Measurements from ENCODE around the gene PPP2R5C.
A peak's percentile ranks its signal among the peaks of the same experiment; 100 is the strongest.

Gene PPP2R5C

DNA sequence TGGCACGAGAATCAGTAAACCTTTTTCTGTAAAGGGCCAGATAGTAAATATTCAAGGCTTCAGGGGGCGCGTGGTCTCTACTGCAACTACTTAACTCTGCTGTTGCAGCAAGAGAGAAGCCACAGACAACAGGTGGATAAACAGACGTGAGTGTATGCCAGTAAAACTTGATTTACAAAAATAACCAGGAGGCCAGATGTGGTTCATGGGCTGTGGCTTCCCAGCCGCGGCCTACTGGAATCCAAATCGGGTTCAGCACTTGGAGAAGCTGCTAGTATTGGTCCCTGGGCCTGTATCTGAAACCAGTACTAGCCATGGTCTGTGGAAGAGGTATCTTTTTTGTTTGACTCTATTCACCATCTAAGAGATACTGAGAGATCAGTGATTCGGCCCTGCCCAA lies 13.3 kb downstream of the PPP2R5C start:
- in situ Hi-C loops (cut with HindIII; ENCODE audit: low sequenced_read_pairs): no loop called here
- no peak overlapping the region for H3K4me3 ChIP-seq (ENCODE audit: low read depth, low read length)
- TF ChIP-seq, protein P1, sequence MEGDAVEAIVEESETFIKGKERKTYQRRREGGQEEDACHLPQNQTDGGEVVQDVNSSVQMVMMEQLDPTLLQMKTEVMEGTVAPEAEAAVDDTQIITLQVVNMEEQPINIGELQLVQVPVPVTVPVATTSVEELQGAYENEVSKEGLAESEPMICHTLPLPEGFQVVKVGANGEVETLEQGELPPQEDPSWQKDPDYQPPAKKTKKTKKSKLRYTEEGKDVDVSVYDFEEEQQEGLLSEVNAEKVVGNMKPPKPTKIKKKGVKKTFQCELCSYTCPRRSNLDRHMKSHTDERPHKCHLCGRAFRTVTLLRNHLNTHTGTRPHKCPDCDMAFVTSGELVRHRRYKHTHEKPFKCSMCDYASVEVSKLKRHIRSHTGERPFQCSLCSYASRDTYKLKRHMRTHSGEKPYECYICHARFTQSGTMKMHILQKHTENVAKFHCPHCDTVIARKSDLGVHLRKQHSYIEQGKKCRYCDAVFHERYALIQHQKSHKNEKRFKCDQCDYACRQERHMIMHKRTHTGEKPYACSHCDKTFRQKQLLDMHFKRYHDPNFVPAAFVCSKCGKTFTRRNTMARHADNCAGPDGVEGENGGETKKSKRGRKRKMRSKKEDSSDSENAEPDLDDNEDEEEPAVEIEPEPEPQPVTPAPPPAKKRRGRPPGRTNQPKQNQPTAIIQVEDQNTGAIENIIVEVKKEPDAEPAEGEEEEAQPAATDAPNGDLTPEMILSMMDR (IDR thresholded peaks at IDR 0.05; ENCODE audit: low read depth, low read length): no peak
- no peak for DNase-seq (ENCODE audit: low read depth, low spot score)

GRCh38 chr14:101775826-101776225 lies 14.3 kb downstream of the PPP2R5C start:
- no peak for DNase-seq (ENCODE audit: low read depth, low spot score)
- H3K4me3 ChIP-seq (ENCODE audit: low read depth, low read length): no peak overlapping the region
- TF ChIP-seq, protein P1 (IDR thresholded peaks at IDR 0.05; ENCODE audit: low read depth, low read length): no peak
- in situ Hi-C loops (cut with HindIII; ENCODE audit: low sequenced_read_pairs): no loop called here

DNA sequence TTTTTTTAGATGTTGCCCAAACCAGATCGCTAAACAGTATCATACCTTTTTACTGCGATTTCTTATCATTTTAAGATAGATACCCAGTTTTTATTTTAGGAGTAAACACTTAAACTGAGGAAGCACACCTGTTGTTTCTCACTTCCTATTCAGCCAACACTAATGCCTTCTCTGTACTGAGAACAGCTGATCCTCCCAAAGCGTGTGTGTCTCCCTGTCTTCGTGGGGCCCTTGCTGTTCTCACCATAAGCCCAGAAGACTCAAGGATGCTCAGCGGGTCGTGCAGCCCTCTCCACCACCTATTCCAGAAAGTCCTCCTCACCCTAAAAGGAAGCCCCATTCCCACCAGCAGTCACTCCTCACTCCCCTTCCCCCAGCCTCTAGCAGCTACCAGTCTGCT lies 14.8 kb downstream of the PPP2R5C start:
- in situ Hi-C loops (cut with HindIII; ENCODE audit: low sequenced_read_pairs): no loop called here
- no peak for DNase-seq (ENCODE audit: low read depth, low spot score)
- H3K4me3 ChIP-seq (ENCODE audit: low read depth, low read length): no peak overlapping the region
- TF ChIP-seq, protein P1 (IDR thresholded peaks at IDR 0.05; ENCODE audit: low read depth, low read length): no peak

DNA sequence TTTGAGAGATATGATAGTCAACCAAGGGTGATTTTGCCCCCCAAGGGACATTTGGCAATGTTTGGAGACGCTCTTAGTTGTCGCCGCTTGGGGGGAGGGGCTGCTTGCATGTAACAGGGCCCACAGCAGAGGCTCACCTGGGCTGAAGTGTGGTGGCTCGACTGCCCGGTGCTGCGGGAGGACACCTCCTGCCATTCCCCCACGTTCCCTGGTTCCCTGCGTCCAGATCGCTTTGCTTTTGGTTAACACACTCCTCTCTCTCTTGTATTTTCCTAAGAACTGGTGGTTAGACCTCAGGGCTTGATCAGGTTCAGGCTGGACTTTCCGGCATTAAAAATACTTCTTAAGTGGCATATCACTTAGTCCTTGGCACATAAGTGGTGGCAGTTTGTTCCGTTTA lies 18.9 kb downstream of the PPP2R5C start:
- TF ChIP-seq, protein P1 (IDR thresholded peaks at IDR 0.05; ENCODE audit: low read depth, low read length): no peak
- DNase-seq (ENCODE audit: low read depth, low spot score): no peak
- in situ Hi-C loops (cut with HindIII; ENCODE audit: low sequenced_read_pairs): no loop called here
- no peak overlapping the region for H3K4me3 ChIP-seq (ENCODE audit: low read depth, low read length)

GRCh38 chr14:101780887-101781239 lies 19.4 kb downstream of the PPP2R5C start:
- TF ChIP-seq, protein P1 (IDR thresholded peaks at IDR 0.05; ENCODE audit: low read depth, low read length): no peak
- in situ Hi-C loops (cut with HindIII; ENCODE audit: low sequenced_read_pairs): no loop called here
- no peak overlapping the region for H3K4me3 ChIP-seq (ENCODE audit: low read depth, low read length)
- no peak for DNase-seq (ENCODE audit: low read depth, low spot score)

DNA sequence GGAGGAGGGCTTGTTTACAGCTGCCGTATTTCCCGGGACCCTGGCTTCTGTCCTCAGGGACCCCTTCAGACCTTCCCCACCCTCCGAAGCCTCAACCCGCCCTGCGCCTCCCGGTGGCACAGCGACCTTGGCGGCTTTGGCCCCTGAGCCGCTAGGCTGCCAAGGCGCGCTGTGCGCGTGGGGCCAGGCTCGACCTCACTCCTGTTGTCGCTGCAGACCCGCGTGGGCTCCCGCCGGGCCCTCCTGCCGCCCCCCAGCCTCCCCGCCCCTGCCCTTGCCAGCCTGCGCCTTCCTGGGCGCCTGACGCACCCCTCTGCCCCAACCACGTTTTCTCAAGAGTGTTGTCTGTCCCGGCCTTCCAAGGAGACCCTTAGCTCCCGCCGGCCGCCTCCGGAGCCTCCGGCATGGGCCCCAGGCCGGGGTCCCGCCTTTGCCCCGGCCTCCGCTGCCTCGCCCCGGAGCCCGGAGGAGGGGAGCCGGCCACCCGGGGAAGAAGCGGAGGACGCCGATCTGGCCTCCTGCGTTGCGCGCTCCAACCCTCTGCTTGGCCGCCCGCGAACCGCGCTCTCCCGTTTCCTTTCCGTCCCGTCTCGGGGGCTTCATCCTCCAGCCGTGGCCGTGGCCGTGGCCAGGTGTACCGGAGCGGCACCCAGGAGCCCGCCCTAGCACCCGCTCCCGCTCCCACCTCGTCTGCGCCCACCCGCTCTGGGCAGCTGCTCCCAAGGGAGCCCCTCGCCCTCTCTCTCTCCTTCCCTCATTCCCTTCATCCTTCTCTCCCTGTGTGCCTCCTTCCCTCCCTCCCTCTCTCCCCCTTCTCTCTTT lies 19.9 kb downstream of the PPP2R5C start:
- DNase-seq (ENCODE audit: low read depth, low spot score): no peak
- peak overlapping the region; percentile 14 for H3K4me3 ChIP-seq (ENCODE audit: low read depth, low read length)
- TF ChIP-seq, protein P1 (IDR thresholded peaks at IDR 0.05; ENCODE audit: low read depth, low read length): no peak
- in situ Hi-C loops (cut with HindIII; ENCODE audit: low sequenced_read_pairs): no loop called here
